GM23338 (cell line): Measurements from ENCODE around the gene GNAI2. TPM values are rescaled to one million over a fixed set of nuclear protein-coding genes. Genes with fewer than 3 reads are reported as not detected.
"Not testable (repeated sequence)": the region's sequence is repeated elsewhere in the genome, so short reads cannot be mapped to it uniquely, and the experiment has no call there.

Experiments
- ATAC-seq: fragments of 200-7000 bp; cut with Tn5 transposase; 3 replicates; pipeline ENCODE4 v1.9.1; 2020
- DNase-seq: peaks from one replicate; pipeline ENCODE4 v3.0.0-alpha.2; 2015; ENCODE audit warnings: low spot score
- H2AFZ ChIP-seq: fragments of 200-600 bp; sonication (generic); 2 replicates; pipeline ENCODE4 v1.8.0; 2016; ENCODE audit warnings: antibody characterized with exemption, mild to moderate bottlenecking, moderate library complexity
- H3F3A ChIP-seq: fragments of 200-600 bp; sonication (generic); replicated peaks from 2 replicates; pipeline ENCODE4 v1.8.0; 2017; ENCODE audit warnings: antibody characterized with exemption, mixed run types, low read depth
- H3K27ac ChIP-seq: fragments of 200-600 bp; sonication (generic); 2 replicates; pipeline ENCODE4 v1.6.1; 2016; ENCODE audit warnings: low read depth
- H3K27me3 ChIP-seq: fragments of 200-600 bp; sonication (generic); 2 replicates; pipeline ENCODE4 v1.8.0; 2016; ENCODE audit warnings: mild to moderate bottlenecking, mixed run types, moderate library complexity; ENCODE audit not compliant: insufficient read depth
- H3K36me3 ChIP-seq: fragments of 200-600 bp; sonication (generic); 2 replicates; pipeline ENCODE4 v1.8.0; 2016; ENCODE audit warnings: mild to moderate bottlenecking; ENCODE audit not compliant: insufficient read depth
- H3K4me1 ChIP-seq: fragments of 200-600 bp; sonication (generic); 2 replicates; pipeline ENCODE4 v1.8.0; 2016; ENCODE audit warnings: mild to moderate bottlenecking, moderate library complexity; ENCODE audit not compliant: insufficient read depth
- H3K4me2 ChIP-seq: fragments of 200-600 bp; sonication (generic); 2 replicates; pipeline ENCODE4 v1.7.1; 2017; ENCODE audit warnings: mixed run types
- H3K4me3 ChIP-seq: fragments of 200-600 bp; sonication (generic); 2 replicates; pipeline ENCODE4 v1.6.1; 2016; ENCODE audit warnings: mixed run types
- H3K79me2 ChIP-seq: fragments of 200-600 bp; sonication (generic); replicated peaks from 2 replicates; pipeline ENCODE4 v1.8.0; 2017; ENCODE audit warnings: mild to moderate bottlenecking; ENCODE audit not compliant: insufficient read depth
- H3K9me2 ChIP-seq: fragments of 200-600 bp; sonication (generic); 2 replicates; pipeline ENCODE4 v1.8.0; 2017; ENCODE audit not compliant: insufficient read depth
- H4K20me1 ChIP-seq: fragments of 200-600 bp; sonication (generic); replicated peaks from 2 replicates; pipeline ENCODE4 v1.8.0; 2017; ENCODE audit warnings: mild to moderate bottlenecking; ENCODE audit not compliant: insufficient read depth
- H3K27ac Mint-ChIP-seq: 2 replicates; pipeline ENCODE4 v1.8.0; 2020; ENCODE audit warnings: inconsistent platforms, mild to moderate bottlenecking, moderate library complexity, mixed read lengths
- H3K27me3 Mint-ChIP-seq: 3 replicates; pipeline ENCODE4 v1.8.0; 2022; ENCODE audit warnings: low read depth, mild to moderate bottlenecking, moderate library complexity, mixed read lengths, inconsistent platforms; ENCODE audit not compliant: insufficient read depth, poor library complexity
- H3K36me3 Mint-ChIP-seq: 3 replicates; pipeline ENCODE4 v1.8.0; 2021; ENCODE audit warnings: low read depth, mild to moderate bottlenecking, inconsistent platforms, moderate library complexity, mixed read lengths
- H3K4me1 Mint-ChIP-seq: 3 replicates; pipeline ENCODE4 v1.8.0; 2020; ENCODE audit warnings: mild to moderate bottlenecking, inconsistent platforms, mixed read lengths
- H3K4me3 Mint-ChIP-seq: 3 replicates; pipeline ENCODE4 v1.8.0; 2021; ENCODE audit warnings: moderate library complexity, mild to moderate bottlenecking, inconsistent platforms, mixed read lengths
- H3K9me3 Mint-ChIP-seq: 3 replicates; pipeline ENCODE4 v1.8.0; 2020; ENCODE audit warnings: moderate library complexity, mild to moderate bottlenecking, inconsistent platforms, mixed read lengths
- CREB1 ChIP-seq: fragments of 250-450 bp; sonication (Bioruptor Pico); IDR thresholded peaks from 2 replicates; pipeline ENCODE4 v1.5.0; 2020; ENCODE audit warnings: low read depth, mild to moderate bottlenecking, moderate library complexity
- EZH2phosphoT487 ChIP-seq: fragments of 200-600 bp; sonication (generic); IDR thresholded peaks from one replicate; pipeline ENCODE4 v1.8.1; 2018; ENCODE audit warnings: antibody characterized with exemption; ENCODE audit not compliant: unreplicated experiment
- NANOG ChIP-seq: IDR thresholded peaks from 2 replicates; pipeline ENCODE4 v1.6.1; 2016; ENCODE audit warnings: antibody characterized with exemption, borderline replicate concordance
- POLR2AphosphoS5 ChIP-seq: IDR thresholded peaks from 2 replicates; pipeline ENCODE4 v1.6.1; 2016; ENCODE audit warnings: antibody characterized with exemption, low read depth
- REST ChIP-seq: IDR thresholded peaks from one replicate; pipeline ENCODE4 v1.6.1; 2018; ENCODE audit warnings: antibody characterized with exemption; ENCODE audit not compliant: unreplicated experiment
- STAT1 ChIP-seq: IDR thresholded peaks from one replicate; pipeline ENCODE4 v1.6.1; 2016; ENCODE audit warnings: antibody characterized with exemption; ENCODE audit not compliant: unreplicated experiment
- polyA plus RNA-seq: library from polyadenylated mRNA; unstranded; fragments of >200 nt; fragmentation: Nextera tagmentation; extraction: Ambion mirVana; gene quantifications from 2 replicates; pipeline ENCODE4 v1.2.1, GENCODE V29; 2016
- total RNA-seq: library from RNA; depleted of rRNA; stranded (reverse); fragments of >200 nt; shearing (Covaris generic); gene quantifications from 2 replicates; pipeline ENCODE4 v1.2.3, GENCODE V29; 2014

Gene GNAI2
- total and polyA plus RNA-seq, 2 experiments from 2014 or later, result 138 to 153 TPM

GRCh38 chr3:50210176-50210509 lies 25.9 kb upstream of the GNAI2 start:
- H3K27ac Mint-ChIP-seq, result no peak overlapping the region
- Histone ChIP-seq H3K4me1 (no peaks in the 10 kb centered on the region), H3K9me2 (no peaks in the 10 kb centered on the region), H2AFZ (no peak overlapping the region), H3K27me3 (peaks cover 20% of the 10 kb centered on the region), H4K20me1 (no peaks in the 10 kb centered on the region), H3K27ac (no peak overlapping the region), H3K4me2 (no peak overlapping the region), H3K4me3 (no peak overlapping the region), H3K79me2 (no peaks in the 10 kb centered on the region), H3F3A (0 out of 2 replicates have a peak, but pooled peaks cover 6% of the 10 kb centered on the region), H3K36me3 (no peaks in the 10 kb centered on the region)
- peaks cover 14% of the 10 kb centered on the region for H3K4me1 Mint-ChIP-seq
- TF ChIP-seq POLR2AphosphoS5 (no peak), CREB1 (CRISPR knock-in tag) (no peak), STAT1 (no peak), REST (no peak), NANOG (no peak), EZH2phosphoT487 (no peak)
- no peak for DNase-seq
- no peaks in the 10 kb centered on the region for H3K9me3 Mint-ChIP-seq
- peaks cover 18% of the 10 kb centered on the region for H3K27me3 Mint-ChIP-seq
- ATAC-seq, result no peak
- H3K4me3 Mint-ChIP-seq, result no peak overlapping the region
- H3K36me3 Mint-ChIP-seq, result no peaks in the 10 kb centered on the region

- Histone ChIP-seq H2AFZ (no peak overlapping the region), H3K4me2 (no peak overlapping the region), H3K36me3 (no peaks in the 10 kb centered on the region), H3K4me1 (no peaks in the 10 kb centered on the region), H3K27ac (no peak overlapping the region), H3K79me2 (no peaks in the 10 kb centered on the region), H3K4me3 (no peak overlapping the region), H3K9me2 (no peaks in the 10 kb centered on the region), H3F3A (0 out of 2 replicates have a peak, but pooled peaks cover 6% of the 10 kb centered on the region), H3K27me3 (peaks cover 15% of the 10 kb centered on the region), H4K20me1 (no peaks in the 10 kb centered on the region)
- ATAC-seq (peak; percentile 77), DNase-seq (peak; percentile 66)
- no peaks in the 10 kb centered on the region for H3K9me3 Mint-ChIP-seq
- no peak overlapping the region for H3K27ac Mint-ChIP-seq
- H3K4me3 Mint-ChIP-seq, result no peak overlapping the region
- peaks cover 18% of the 10 kb centered on the region for H3K27me3 Mint-ChIP-seq
- peaks cover 14% of the 10 kb centered on the region for H3K4me1 Mint-ChIP-seq
- TF ChIP-seq POLR2AphosphoS5, result no peak
- TF ChIP-seq STAT1, result no peak
- H3K36me3 Mint-ChIP-seq, result no peaks in the 10 kb centered on the region
Measured at GRCh38 chr3:50210510-50211367, 25.3 kb upstream of the GNAI2 start.

- H3K27ac Mint-ChIP-seq, H3K4me2 ChIP-seq, DNase-seq, H3K9me3 Mint-ChIP-seq, H3K36me3 Mint-ChIP-seq, H3K4me3 Mint-ChIP-seq, H3K36me3 ChIP-seq, H3K27ac ChIP-seq, H3K9me2 ChIP-seq, H3K27me3 ChIP-seq, ATAC-seq, H4K20me1 ChIP-seq, H3K4me3 ChIP-seq, H3F3A ChIP-seq, H3K4me1 ChIP-seq, H2AFZ ChIP-seq, H3K79me2 ChIP-seq: not testable (repeated sequence)
- Mint-ChIP-seq H3K27me3 (peaks cover 14% of the 10 kb centered on the region), H3K4me1 (peaks cover 14% of the 10 kb centered on the region)
Measured at GRCh38 chr3:50211368-50211717, 24.7 kb upstream of the GNAI2 start.
